ENCODE results near the gene SCN1A. TPM values are rescaled to one million over a fixed set of nuclear protein-coding genes. Genes with fewer than 3 reads are reported as not detected.
A peak's percentile ranks its signal among the peaks of the same experiment; 100 is the strongest.

SCN1A gene
- total and polyA plus RNA-seq, 2 of the 4 experiments (the other 2 are of a cell fraction), result under 0.01 TPM; not detected in 1

DNA sequence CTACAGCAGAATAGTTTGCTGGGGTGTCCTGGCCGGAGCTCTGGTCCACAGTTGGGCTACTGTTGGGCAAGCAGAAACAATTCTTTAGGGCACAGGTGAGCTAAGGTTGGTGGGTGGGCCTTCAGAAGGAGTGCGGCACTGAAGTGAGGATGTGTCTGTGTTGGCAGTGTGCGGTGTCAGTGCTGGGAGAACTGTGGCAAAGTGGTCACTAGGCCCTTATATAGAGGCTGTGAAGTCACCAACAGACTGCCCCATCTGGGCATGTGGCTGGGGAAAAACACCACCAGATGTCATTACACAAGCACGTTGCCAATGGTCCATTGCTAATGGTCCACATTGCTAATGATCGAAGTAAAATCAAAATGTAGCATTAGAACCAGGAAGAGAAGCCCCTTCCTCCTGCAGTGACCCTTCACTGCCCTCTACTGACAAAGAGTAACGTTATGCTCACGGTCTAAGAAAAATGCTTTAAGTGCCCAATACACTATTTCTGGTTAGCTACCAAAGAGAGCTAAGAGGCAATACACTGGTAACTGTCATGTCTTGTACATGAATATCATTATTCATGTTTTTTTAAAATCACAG lies 21.3 kb downstream of the SCN1A start:
- no peak overlapping the region for H3K9ac ChIP-seq (ENCODE audit: low read depth, low read length)
- no CpG with 5 or more reads among the region's 7 CpGs for WGBS, 2 experiments (ENCODE audit: extremely low coverage in 2 of 2, insufficient read length in 1 of 2)
- BruUV-seq (replicated peaks), result no TSS peak

More for the DNA sequence above, 21.3 kb downstream of the SCN1A start:
- Histone ChIP-seq H2BK15ac (ENCODE audit: low read depth, low read length) (no peak overlapping the region), H4K8ac (ENCODE audit: low read depth in 2 of 2, low read length in 2 of 2) (no peak overlapping the region; a peak in 1 of 4 replicates), H4K91ac (ENCODE audit: insufficient read depth, low read depth, low read length) (no peak overlapping the region), H2AK5ac (ENCODE audit: low read depth, low read length) (no peak overlapping the region), H3K23ac (ENCODE audit: low read depth, low read length) (no peak overlapping the region), H3K27me3 (ENCODE audit: control insufficient read depth, insufficient read depth, low read length) (no peaks in the 10 kb centered on the region), H3K36me3 (ENCODE audit: control insufficient read depth, insufficient read depth, low read length) (no peaks in the 10 kb centered on the region), H3K56ac (ENCODE audit: extremely low read depth, insufficient read depth, low read length) (no peak overlapping the region), H4K5ac (ENCODE audit: low read depth, low read length) (no peak overlapping the region), H2AFZ (replicated peaks; ENCODE audit: low read length, poor library complexity) (peak overlapping the region; percentile 61), H2BK5ac (ENCODE audit: low read depth, low read length, poor library complexity, severe bottlenecking) (no peak overlapping the region), H3K27ac (ENCODE audit: insufficient read depth, low read length) (no peak overlapping the region), H3K4me1 (ENCODE audit: control insufficient read depth, insufficient read depth, low read length) (no peaks in the 10 kb centered on the region), H3K4ac (ENCODE audit: low read depth, low read length) (no peak overlapping the region), H3K79me1 (ENCODE audit: low read depth in 1 of 2, low read length in 2 of 2) (no peaks in the 10 kb centered on the region), H3K9me3 (ENCODE audit: control insufficient read depth, insufficient read depth, low read length) (no peaks in the 10 kb centered on the region), H2BK20ac (ENCODE audit: low read depth, low read length) (no peak overlapping the region), H3K14ac (replicated peaks; ENCODE audit: low read depth, low read length) (no peak overlapping the region), H2BK120ac (ENCODE audit: low read depth, low read length) (no peak overlapping the region), H2AK9ac (replicated peaks; ENCODE audit: low read depth, low read length, poor library complexity) (no peak overlapping the region), H4K20me1 (ENCODE audit: insufficient read depth, low read length) (no peaks in the 10 kb centered on the region), H3K18ac (ENCODE audit: low read depth, low read length) (no peak overlapping the region), H3K9me1 (ENCODE audit: insufficient read depth, low read length) (no peaks in the 10 kb centered on the region), H3K4me2 (ENCODE audit: low read depth, low read length) (no peak overlapping the region), H3K4me3 (ENCODE audit: insufficient read depth, low read depth, low read length) (no peak overlapping the region)
- dilution Hi-C loops (cut with HindIII; ENCODE audit: low sequenced_read_pairs, unreplicated experiment) (no loop called here), in situ Hi-C loops (cut with MboI; ENCODE audit: low sequenced_read_pairs) (no loop called here), intact Hi-C loops (cut with micrococcal nuclease) (loop anchor here (1.0 kb wide), 2 partner anchors 49 to 152 kb away; no protein-coding TSS in a partner anchor)
- TF ChIP-seq, protein P1, sequence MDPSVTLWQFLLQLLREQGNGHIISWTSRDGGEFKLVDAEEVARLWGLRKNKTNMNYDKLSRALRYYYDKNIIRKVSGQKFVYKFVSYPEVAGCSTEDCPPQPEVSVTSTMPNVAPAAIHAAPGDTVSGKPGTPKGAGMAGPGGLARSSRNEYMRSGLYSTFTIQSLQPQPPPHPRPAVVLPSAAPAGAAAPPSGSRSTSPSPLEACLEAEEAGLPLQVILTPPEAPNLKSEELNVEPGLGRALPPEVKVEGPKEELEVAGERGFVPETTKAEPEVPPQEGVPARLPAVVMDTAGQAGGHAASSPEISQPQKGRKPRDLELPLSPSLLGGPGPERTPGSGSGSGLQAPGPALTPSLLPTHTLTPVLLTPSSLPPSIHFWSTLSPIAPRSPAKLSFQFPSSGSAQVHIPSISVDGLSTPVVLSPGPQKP (IDR thresholded peaks at IDR 0.05; ENCODE audit: borderline replicate concordance, low read depth, low read length), result no peak
- TF ChIP-seq CHD1 (IDR thresholded peaks at IDR 0.05; ENCODE audit: low read depth, low read length), result no peak
- peak; percentile 56 for TF ChIP-seq RAD21 (IDR thresholded peaks at IDR 0.05; ENCODE audit: low read length)
- no peak for TF ChIP-seq MXI1 (IDR thresholded peaks at IDR 0.05; ENCODE audit: borderline replicate concordance, low read depth, low read length)
- TF ChIP-seq POLR2A (IDR thresholded peaks at IDR 0.05; ENCODE audit: low read depth, low read length), result no peak
- no peak for TF ChIP-seq MAZ (IDR thresholded peaks at IDR 0.05; ENCODE audit: borderline replicate concordance, low read depth, low read length)
- TF ChIP-seq RFX5 (IDR thresholded peaks at IDR 0.05; ENCODE audit: low read depth, low read length), result no peak
- no peak for TF ChIP-seq RCOR1 (IDR thresholded peaks at IDR 0.05; ENCODE audit: insufficient replicate concordance, low read length)
- TF ChIP-seq, protein P2, sequence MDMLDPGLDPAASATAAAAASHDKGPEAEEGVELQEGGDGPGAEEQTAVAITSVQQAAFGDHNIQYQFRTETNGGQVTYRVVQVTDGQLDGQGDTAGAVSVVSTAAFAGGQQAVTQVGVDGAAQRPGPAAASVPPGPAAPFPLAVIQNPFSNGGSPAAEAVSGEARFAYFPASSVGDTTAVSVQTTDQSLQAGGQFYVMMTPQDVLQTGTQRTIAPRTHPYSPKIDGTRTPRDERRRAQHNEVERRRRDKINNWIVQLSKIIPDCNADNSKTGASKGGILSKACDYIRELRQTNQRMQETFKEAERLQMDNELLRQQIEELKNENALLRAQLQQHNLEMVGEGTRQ (IDR thresholded peaks at IDR 0.05; ENCODE audit: low read depth, low read length), result no peak
- TF ChIP-seq, protein P3, sequence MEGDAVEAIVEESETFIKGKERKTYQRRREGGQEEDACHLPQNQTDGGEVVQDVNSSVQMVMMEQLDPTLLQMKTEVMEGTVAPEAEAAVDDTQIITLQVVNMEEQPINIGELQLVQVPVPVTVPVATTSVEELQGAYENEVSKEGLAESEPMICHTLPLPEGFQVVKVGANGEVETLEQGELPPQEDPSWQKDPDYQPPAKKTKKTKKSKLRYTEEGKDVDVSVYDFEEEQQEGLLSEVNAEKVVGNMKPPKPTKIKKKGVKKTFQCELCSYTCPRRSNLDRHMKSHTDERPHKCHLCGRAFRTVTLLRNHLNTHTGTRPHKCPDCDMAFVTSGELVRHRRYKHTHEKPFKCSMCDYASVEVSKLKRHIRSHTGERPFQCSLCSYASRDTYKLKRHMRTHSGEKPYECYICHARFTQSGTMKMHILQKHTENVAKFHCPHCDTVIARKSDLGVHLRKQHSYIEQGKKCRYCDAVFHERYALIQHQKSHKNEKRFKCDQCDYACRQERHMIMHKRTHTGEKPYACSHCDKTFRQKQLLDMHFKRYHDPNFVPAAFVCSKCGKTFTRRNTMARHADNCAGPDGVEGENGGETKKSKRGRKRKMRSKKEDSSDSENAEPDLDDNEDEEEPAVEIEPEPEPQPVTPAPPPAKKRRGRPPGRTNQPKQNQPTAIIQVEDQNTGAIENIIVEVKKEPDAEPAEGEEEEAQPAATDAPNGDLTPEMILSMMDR (conservative IDR thresholded peaks at IDR 0.05; ENCODE audit: low read depth, low read length), result peak; percentile 45
- no peak for TF ChIP-seq NFE2L2 (IDR thresholded peaks at IDR 0.05; ENCODE audit: low read depth, low read length)
- TF ChIP-seq SMC3 (IDR thresholded peaks at IDR 0.05; ENCODE audit: low read depth, low read length), result no peak
- TF ChIP-seq BHLHE40 (IDR thresholded peaks at IDR 0.05; ENCODE audit: low read depth, low read length), result no peak
- ATAC-seq (ENCODE audit: low read depth) (peak; percentile 66; the same call in 1 of the 2 replicates), DNase-seq (peak; percentile 23)
- ChIA-PET CTCF (interaction anchor here (0.5 to 1.6 kb wide), 8 partner anchors 11 to 830 kb away, joined by 3 to 10 read pairs (median 4); no protein-coding TSS in a partner anchor), POLR2A (ENCODE audit: unreplicated experiment) (no interaction called here)
